Astrocyte of the cerebellum (primary cell): ENCODE data around the gene TP53TG5.
"Not testable (repeated sequence)": the region's sequence is repeated elsewhere in the genome, so short reads cannot be mapped to it uniquely, and the experiment has no call there.

ENCODE experiments used
- DNase-seq: peaks from one replicate; pipeline ENCODE4 v3.0.0-alpha.2; 2011; ENCODE audit warnings: low read depth
- H3K4me3 ChIP-seq: 2 replicates; pipeline ENCODE4 v1.5.1; 2011; ENCODE audit warnings: mild to moderate bottlenecking, low read depth, low read length, moderate library complexity
- in situ Hi-C: cut with HindIII; loops from 2 replicates; pipeline ENCODE4 v1.10.0; 2017; ENCODE audit warnings: low sequenced_read_pairs
- TF ChIP-seq, protein P1 (sequence below): IDR thresholded peaks from 2 replicates; pipeline ENCODE4 v1.5.1; 2012; ENCODE audit warnings: low read length, low read depth, moderate library complexity, mild to moderate bottlenecking; ENCODE audit errors: missing control alignments

Gene TP53TG5

DNA sequence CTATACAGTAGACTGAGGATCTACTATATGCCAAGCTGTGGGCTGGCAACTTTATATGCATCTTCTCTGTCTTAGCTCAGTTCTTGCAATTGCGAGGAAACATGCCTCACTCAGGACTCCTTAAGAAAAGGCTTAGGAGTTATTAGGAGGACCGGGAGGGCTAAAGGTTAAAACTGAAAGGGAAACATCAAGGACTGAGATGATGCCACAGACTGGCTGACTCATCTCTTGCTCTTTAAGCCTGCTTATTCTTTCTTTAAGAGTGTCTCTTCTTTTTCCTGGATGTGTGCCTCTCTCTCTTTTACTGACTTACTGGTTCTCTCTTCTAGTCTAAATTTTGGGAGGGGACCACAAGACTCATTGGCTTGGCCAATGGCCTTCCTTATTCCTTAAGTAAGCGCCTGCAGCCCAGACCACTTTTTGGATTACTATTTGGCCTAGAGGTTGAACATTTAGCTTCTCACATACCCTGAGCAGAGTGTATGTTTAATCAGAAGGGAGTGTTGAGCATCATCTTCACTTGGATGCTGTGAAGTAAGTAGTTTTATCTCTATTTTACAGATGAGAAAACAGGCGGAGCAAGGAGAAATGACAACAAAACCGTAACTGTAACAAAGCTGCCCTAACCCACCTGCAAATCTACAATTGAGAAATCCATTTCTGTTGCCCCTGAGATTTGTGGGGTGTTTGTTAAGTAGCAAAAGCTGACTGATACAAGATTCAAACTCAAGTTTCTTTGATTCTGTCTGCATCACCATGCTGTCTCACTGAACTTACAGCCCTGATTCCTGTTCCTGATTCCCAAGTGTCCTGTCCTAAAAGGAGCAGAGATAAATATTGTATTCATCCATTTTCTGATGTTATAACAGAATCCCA is 22.7 kb downstream of the TP53TG5 start:
- in situ Hi-C loops = no loop called here
- TF ChIP-seq, protein P1, sequence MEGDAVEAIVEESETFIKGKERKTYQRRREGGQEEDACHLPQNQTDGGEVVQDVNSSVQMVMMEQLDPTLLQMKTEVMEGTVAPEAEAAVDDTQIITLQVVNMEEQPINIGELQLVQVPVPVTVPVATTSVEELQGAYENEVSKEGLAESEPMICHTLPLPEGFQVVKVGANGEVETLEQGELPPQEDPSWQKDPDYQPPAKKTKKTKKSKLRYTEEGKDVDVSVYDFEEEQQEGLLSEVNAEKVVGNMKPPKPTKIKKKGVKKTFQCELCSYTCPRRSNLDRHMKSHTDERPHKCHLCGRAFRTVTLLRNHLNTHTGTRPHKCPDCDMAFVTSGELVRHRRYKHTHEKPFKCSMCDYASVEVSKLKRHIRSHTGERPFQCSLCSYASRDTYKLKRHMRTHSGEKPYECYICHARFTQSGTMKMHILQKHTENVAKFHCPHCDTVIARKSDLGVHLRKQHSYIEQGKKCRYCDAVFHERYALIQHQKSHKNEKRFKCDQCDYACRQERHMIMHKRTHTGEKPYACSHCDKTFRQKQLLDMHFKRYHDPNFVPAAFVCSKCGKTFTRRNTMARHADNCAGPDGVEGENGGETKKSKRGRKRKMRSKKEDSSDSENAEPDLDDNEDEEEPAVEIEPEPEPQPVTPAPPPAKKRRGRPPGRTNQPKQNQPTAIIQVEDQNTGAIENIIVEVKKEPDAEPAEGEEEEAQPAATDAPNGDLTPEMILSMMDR = no peak
- no peak overlapping the region for H3K4me3 ChIP-seq
- no peak for DNase-seq

DNA sequence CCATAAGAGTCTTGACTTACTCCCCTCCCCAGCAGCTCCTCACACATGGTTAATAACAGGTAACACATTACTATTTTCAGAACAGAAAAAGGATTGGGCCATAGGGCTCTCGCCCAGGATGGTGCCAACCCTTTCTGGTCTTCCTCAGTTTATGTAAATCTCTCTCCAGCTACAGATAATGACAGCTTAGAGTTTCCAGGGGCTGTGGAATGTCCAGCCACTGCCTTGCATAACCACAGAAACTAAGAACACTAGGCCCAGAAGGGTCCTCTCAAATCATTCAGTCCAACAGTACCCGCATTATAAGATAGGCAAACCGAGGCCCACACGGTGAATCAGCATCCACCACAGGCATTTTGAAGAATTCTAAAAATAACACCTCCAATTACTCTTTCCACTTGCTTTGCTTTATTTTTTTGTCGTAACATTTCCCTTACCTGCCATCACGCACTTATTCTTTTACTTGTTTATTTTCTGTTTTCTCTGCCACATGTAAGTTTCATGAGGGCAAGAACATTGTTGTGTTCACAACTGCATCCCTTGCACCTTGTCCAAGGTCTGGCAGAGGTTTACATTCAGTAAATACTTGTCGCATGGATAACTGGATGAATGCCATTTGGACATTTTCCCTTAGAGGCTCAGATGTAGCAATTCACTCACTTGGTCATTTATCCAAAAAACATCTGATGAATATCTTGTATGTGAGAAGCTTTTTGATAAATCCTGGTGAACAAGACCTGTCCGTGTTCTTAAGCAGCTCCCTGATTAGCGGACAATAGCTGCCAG is 23.5 kb downstream of the TP53TG5 start:
- in situ Hi-C loops = no loop called here
- TF ChIP-seq, protein P1 = no peak
- DNase-seq = peak; percentile 46
- no peak overlapping the region for H3K4me3 ChIP-seq

DNA sequence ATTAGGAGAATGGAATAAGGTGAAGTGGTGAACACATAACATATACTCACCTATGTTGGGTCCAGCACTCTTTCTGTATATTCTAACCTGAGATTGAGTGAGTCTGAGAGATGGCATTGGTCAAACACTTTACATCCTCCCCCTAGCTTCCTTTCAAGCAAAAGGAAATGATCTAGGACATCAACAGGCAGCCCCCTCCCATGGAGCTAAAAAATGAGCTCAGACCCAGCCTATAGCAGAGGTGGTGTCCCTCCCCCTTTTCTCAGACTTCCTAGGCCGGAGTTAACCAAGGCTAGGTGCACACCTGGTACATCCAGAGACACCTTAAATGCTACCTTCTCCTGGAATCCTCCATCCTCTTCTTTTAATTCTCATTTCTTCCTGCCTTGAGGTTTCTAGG is 24.4 kb downstream of the TP53TG5 start:
- TF ChIP-seq, protein P1 = no peak
- in situ Hi-C loops = no loop called here
- DNase-seq = no peak
- no peak overlapping the region for H3K4me3 ChIP-seq

DNA sequence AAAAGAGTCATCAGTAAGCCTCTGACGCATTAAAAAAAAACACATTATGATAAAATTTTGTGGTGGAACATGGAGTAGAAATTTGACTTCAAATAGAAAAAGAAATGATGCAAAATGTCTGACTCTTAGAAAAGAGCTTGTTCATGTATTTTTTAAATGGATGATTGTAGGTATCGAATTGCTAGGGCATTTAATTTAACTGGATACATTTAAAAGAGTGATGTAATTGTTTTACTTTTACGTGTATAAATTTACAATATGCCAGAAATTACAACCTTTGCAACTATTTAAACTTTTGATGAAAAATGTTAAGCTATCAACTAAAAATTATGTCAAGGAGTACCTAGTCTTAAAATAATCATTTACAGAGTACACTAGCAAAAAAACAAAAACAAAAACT is 25.4 kb downstream of the TP53TG5 start:
- no peak for DNase-seq
- in situ Hi-C loops = no loop called here
- no peak overlapping the region for H3K4me3 ChIP-seq
- TF ChIP-seq, protein P1 = no peak

DNA sequence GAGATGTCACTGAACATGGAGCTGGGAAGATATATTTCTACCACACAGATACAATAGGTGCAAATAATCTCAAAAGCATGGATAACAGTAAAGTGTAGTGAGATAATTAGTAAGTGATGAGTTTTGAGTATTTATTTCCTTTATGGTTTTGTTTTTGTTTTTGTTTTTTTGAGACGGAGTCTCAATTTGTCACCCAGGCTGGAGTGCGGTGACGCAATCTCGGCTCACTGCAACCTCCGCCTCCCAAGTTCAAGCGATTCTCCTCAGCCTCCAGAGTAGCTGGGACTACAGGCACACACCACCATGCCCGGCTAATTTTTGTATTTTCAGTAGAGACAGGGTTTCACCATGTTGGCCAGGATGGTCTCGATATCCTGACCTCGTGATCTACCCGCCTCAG is 27.3 kb downstream of the TP53TG5 start:
- DNase-seq, H3K4me3 ChIP-seq, in situ Hi-C loops: not testable (repeated sequence)

DNA sequence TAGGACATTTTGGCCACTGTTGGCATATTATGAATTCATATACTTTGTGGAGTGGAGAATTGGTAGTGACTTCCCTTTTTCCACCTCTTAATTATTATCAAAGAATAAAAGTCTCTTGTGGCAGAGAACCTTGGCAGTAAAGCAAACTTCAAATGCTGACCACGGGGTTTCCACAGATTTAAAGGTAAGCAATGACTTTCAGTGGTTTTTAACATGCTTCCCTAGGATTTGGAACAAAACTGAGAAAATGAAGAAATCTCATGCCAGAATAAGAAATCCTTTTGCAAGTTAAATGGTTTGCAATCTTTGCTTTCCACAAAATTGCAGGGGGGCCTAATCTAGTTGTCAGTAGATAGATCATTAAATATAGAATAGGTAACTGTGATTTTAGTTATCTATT is 27.9 kb downstream of the TP53TG5 start:
- no peak overlapping the region for H3K4me3 ChIP-seq
- DNase-seq = peak; percentile 65
- TF ChIP-seq, protein P1 = no peak
- in situ Hi-C loops = no loop called here
